NCI-H226 (cell line): ENCODE measurements around the gene DDIAS.

Source experiments
- DNase-seq: peaks from one replicate; pipeline ENCODE4 v3.0.0-alpha.2; 2015

DDIAS gene

DNA sequence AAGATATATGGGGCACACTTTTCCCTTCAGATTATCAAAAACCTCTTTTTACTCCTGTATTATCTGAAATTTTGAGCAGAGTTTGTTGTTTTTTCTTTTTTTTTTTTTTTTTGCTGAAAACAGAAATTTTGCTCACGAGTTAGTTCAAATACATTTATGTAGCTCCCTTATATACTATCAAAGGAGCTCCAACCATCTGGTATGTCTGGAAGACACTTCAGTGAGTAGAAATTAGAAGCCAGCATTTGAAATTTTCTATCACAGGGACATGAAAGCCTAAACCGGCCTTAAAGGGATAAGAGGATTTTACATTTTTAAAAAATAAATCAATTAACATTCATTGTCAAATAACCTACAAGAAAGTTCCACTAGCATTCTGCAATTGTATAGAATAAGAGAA, 73.3 kb downstream of the DDIAS start:
- no peak for DNase-seq

DNA sequence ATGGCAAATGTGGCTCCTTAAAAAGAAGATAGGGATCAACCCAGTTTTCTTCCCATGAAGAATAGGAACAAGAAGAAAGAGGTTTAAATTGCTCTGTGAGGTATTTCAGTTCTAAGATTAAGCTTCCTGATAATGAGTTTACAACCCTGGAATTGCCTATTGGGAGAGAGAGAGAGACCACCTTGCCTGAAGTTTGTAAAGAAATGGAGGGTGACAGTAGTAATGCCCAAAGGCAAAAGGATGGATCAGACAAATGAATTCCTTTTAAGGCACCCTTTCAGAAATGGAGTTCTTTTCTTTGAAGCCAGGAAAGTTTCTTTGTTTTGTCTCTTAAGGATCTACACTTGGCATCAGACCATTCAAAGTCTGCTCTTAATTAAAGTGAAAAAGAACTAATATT, 74.3 kb downstream of the DDIAS start:
- DNase-seq, result no peak

DNA sequence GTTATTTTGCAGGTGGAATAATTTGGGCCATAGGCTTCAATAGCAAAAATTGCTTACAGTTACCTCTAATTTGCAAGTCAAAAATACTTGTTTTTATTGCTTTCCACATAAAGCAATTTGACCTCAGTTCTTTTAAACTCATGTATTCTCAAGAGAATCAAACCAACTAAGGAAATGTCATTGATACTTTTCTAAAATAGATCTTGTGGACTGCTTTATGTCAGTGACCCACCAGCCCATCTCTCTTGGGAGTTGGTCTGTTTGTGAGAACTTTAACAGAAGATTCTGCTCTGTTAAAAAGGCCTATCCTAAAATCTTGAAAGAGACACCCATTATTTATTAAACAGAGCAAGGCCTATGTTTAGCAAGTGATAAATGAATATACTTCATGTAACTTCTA, 75.2 kb downstream of the DDIAS start:
- no peak for DNase-seq

DNA sequence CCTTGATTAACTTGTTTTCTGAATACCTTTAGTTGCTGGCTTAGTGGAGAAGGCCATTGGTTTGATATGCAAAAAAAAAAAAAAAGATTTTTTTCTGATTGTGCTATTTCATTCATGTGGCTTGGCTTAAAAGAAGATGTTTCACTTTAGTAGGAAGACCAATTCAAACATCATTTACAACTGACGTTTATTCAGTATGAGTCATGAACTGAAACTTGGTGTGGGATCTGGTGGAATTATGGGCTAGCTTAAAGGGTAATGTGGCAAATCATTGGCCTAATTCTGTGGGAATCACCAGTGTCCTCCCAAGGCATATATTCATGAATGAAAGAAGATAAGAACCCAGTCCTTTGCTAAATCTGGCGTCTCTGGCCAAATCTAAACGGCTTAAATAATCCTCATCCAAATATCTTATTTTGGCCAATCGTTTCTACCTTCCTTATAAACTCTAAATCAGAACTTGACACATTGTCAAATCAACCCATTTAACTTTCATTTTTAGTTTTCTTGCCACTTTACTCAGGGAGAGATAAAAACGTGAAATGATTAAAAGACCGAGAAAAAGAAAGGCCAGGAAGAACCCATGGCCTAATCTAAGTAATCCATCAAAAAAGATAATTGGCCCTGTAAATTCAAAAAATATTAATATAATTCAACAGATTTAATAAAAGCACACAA, 77.0 kb downstream of the DDIAS start:
- peak; percentile 76 for DNase-seq

DNA sequence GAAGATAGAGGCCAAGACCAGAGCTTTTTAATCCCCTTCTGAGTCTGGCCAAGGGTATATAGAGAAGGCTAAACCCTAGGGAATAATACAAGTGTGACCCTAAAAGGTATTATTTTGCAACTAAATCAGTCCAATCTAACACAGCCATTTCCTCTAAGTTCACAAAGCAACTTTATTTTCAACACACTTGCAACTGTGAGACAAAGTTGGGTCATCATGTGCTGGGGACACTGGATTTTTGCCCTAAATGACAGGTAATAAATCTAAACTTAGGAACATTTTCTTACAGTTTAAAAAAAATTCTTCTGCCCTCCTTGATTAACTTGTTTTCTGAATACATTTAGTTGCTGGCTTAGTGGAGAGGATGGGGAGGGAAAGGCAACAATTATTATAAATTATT, 78.3 kb downstream of the DDIAS start:
- DNase-seq, result no peak

DNA sequence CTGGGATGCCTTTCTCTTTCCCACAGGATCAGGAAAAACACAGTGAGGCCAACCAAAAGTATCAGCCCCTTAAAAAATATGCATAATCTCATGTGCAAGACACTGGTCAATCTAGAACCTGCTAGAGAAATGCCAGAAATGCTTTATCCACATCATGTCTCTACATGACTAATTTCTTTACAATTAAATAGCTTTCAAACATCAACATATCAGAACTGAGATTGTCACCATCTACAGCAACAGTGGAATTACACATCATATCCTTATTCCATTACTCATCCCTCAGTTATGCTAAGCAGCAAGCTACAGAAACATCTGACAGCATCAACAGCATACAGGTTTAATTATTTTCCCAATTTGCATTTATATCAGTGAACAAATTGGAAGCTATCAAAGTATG, 78.8 kb downstream of the DDIAS start:
- DNase-seq, result peak; percentile 77

DNA sequence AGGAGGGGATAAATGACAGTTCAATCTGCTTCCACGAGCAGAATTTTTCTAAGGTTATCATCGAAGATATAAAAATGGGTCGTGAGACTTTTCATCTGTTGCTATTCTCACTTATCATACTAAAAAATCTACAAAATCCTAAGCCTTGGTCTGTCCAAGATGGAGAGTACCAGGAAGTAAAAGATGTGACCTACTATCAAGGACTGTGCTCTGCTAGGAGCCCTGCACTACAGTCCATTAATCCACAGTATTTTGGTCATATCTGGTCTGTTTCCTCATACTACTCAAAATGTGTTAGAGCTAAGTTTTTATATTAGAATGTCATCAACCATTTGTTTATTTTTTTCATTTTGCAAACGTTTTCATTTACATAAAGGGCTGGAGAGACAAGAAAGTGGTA, 79.4 kb downstream of the DDIAS start:
- DNase-seq, result no peak

DNA sequence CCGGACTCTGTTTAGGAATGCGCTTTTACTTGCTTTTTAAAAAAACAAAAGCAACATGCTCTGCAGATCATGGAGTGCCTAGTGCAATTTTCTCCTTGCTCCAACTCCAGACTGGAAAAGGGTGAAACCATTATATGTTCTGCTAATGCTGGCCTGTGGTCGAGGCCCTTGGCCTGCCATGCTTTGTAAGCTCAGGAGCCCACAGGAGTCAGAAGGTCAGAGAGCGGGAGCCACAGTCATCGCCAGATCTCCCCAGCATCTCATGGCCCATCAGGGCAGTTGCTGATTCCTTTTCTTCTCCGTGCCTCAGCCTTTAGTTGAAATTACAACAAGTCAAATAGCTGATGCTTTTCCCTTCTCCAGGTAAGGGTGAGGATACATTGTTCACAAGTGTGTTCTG, 80.3 kb downstream of the DDIAS start:
- no peak for DNase-seq
